ENCODE measurements around the gene RBM26.
"Not testable (repeated sequence)": the region's sequence is repeated elsewhere in the genome, so short reads cannot be mapped to it uniquely, and the experiment has no call there.

The RBM26 gene

GRCh38 chr13:79382545-79383275, 23.3 kb downstream of the RBM26 start:
- H3K36me3 Mint-ChIP-seq, result peaks cover 7% of the 10 kb centered on the region
- no peaks in the 10 kb centered on the region for H3K9me3 Mint-ChIP-seq (ENCODE audit: low read depth)
- peak overlapping the region; percentile 62 for H3K27ac Mint-ChIP-seq
- no peaks in the 10 kb centered on the region for H3K27me3 Mint-ChIP-seq
- H3K4me3 Mint-ChIP-seq, result peak overlapping the region; percentile 67
- H3K4me1 Mint-ChIP-seq (ENCODE audit: low read depth), result peaks cover 71% of the 10 kb centered on the region

- Mint-ChIP-seq H3K4me3 (peak overlapping the region; percentile 46), H3K27ac (no peak overlapping the region), H3K27me3 (no peaks in the 10 kb centered on the region), H3K4me1 (ENCODE audit: low read depth) (peaks cover 55% of the 10 kb centered on the region), H3K36me3 (peaks cover 9% of the 10 kb centered on the region), H3K9me3 (ENCODE audit: low read depth) (no peaks in the 10 kb centered on the region)
Observed at GRCh38 chr13:79380997-79381396, 25.1 kb downstream of the RBM26 start.

GRCh38 chr13:79379274-79379673, 26.8 kb downstream of the RBM26 start:
- Mint-ChIP-seq H3K27ac (no peak overlapping the region), H3K4me1 (ENCODE audit: low read depth) (peaks cover 45% of the 10 kb centered on the region), H3K4me3 (no peak overlapping the region), H3K36me3 (peaks cover 9% of the 10 kb centered on the region), H3K27me3 (no peaks in the 10 kb centered on the region), H3K9me3 (ENCODE audit: low read depth) (no peaks in the 10 kb centered on the region)

DNA sequence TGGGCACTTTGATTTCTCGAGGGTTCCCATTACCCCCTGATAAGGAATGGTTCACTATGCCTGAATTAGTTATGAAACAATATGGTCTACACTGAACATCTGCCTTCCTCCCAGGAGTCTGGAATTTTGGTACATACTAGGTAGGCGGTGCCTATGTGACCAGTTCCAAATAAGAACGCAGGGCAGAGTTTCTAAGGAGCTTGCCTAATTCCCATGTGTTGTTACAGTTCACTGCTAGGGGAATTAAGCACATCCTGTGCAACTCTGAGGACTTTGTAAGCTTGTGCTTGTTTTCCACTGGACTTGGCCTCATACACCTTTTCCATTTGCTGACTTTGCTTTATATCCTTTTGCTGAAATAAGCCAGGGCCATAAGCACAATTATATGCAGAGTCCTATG, 29.2 kb downstream of the RBM26 start:
- H3K27ac Mint-ChIP-seq, result no peak overlapping the region
- H3K36me3 Mint-ChIP-seq, result peaks cover 4% of the 10 kb centered on the region
- H3K27me3 Mint-ChIP-seq, result no peaks in the 10 kb centered on the region
- peaks cover 25% of the 10 kb centered on the region for H3K4me1 Mint-ChIP-seq (ENCODE audit: low read depth)
- no peaks in the 10 kb centered on the region for H3K9me3 Mint-ChIP-seq (ENCODE audit: low read depth)
- H3K4me3 Mint-ChIP-seq, result no peak overlapping the region

DNA sequence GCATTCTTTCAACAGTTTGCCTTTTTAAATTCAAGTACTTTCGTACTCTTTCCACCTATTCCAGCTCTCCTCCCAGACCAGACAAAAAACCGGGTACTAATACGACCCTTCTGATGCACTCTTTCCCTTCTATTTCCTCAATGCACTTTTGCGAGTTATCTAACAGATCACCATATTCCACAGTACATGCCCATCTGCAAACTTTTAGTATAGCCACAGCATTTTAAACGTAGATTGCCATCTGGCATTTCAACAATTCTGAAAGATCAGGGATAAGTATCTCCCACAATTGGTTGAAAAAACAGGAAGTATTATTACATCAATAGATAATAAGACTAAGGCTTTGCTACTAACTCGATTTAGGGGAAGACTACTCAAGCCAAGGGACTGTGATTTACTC, 31.5 kb downstream of the RBM26 start:
- no peak overlapping the region for H3K4me3 Mint-ChIP-seq
- H3K27me3 Mint-ChIP-seq, result no peaks in the 10 kb centered on the region
- H3K36me3 Mint-ChIP-seq, result peaks cover 8% of the 10 kb centered on the region
- peaks cover 7% of the 10 kb centered on the region for H3K4me1 Mint-ChIP-seq (ENCODE audit: low read depth)
- no peak overlapping the region for H3K27ac Mint-ChIP-seq
- no peaks in the 10 kb centered on the region for H3K9me3 Mint-ChIP-seq (ENCODE audit: low read depth)

DNA sequence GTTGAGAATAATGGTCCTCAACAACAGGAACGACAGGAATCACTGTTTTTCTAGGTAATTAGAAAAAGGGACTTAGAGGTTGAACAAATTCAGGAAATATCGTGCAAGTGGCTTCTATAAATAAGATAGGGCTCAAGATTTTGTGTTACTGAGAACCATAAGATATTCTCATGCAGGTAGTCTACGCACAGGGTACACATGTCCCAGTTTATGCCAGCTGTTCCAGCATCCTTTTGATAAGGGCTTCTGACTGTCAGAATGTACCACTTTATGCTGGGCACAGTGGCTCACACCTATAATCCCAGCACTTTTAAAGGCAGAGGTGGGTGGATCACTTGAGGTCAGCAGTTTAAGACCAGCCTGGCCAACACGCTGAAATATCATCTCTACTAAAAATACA, 32.1 kb downstream of the RBM26 start:
- Mint-ChIP-seq H3K36me3 (peaks cover 8% of the 10 kb centered on the region), H3K4me1 (ENCODE audit: low read depth) (peaks cover 4% of the 10 kb centered on the region)

DNA sequence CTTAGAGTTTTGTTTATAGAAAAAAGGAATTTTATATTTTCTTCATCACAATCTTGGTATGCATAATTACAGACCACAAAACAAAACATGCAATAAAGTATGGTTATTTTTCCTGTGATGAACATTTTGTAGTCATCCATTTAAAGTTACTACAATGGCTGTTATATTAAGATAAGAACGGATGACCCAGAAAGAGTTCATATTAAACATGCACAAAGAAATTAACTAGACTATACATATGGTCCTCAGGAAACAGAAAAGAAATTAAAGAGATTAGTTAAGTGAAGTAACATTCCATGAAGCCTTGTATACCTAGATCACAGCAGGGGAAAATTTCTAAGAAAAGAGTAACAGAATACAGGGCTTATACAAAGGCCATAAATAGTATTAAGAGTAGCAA, 36.8 kb downstream of the RBM26 start:
- no peak overlapping the region for H3K4me3 Mint-ChIP-seq

More for the DNA sequence above, 32.1 kb downstream of the RBM26 start:
- no peaks in the 10 kb centered on the region for H3K27me3 Mint-ChIP-seq
- H3K27ac Mint-ChIP-seq, result no peak overlapping the region
- H3K9me3 Mint-ChIP-seq (ENCODE audit: low read depth), result no peaks in the 10 kb centered on the region
- no peak overlapping the region for H3K4me3 Mint-ChIP-seq

DNA sequence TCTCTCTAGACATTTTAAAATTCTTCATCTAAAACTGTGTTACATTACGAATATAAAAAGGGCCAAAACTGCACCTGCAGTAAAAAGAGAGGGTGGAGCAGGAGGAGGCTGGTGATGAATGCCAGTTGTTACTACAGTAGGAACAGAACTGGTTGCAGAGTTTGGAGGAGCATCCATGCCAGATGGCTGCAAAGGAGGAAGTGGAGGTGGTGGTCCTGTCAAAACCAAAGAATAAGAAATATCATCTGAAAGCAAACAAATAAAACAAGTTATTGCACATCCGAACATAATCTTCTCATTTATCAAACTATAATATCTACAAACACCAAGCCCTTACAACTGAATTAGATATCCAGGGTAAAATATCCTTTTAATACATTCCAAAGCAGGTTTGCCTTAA, 40.1 kb downstream of the RBM26 start:
- H3K27me3 Mint-ChIP-seq, result no peaks in the 10 kb centered on the region
- peaks cover 19% of the 10 kb centered on the region for H3K4me1 Mint-ChIP-seq (ENCODE audit: low read depth)
- H3K9me3 Mint-ChIP-seq (ENCODE audit: low read depth), result no peaks in the 10 kb centered on the region
- H3K36me3 Mint-ChIP-seq, result peaks cover 14% of the 10 kb centered on the region
- H3K4me3 Mint-ChIP-seq, result no peak overlapping the region
- no peak overlapping the region for H3K27ac Mint-ChIP-seq

More for the DNA sequence above, 36.8 kb downstream of the RBM26 start:
- H3K9me3 Mint-ChIP-seq (ENCODE audit: low read depth), result no peaks in the 10 kb centered on the region
- no peaks in the 10 kb centered on the region for H3K27me3 Mint-ChIP-seq
- H3K27ac Mint-ChIP-seq, result peak overlapping the region; percentile 61
- H3K36me3 Mint-ChIP-seq, result peaks cover 7% of the 10 kb centered on the region
- peaks cover 2% of the 10 kb centered on the region for H3K4me1 Mint-ChIP-seq (ENCODE audit: low read depth)

DNA sequence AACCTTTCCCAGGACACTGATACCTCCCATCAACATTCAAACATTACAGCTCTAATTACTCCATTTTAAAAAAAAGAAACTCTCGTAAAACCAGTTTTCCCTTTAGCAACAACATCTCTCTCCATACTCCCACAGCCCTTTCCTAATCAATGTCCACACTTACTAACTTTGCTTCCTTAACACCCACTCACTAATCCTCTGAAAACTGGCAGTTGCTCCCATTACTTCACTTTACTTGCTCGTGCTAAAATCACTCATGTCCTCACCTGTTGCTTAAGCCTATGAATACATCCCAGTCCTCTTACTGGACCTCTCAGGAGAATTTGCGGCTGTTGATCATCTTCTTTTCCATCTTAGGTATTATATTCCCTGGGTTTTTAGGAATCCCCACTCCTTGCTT, 44.8 kb downstream of the RBM26 start:
- Mint-ChIP-seq H3K4me1 (ENCODE audit: low read depth) (peaks cover 33% of the 10 kb centered on the region), H3K36me3 (peaks cover 17% of the 10 kb centered on the region), H3K27ac (peak overlapping the region; percentile 86), H3K27me3 (no peaks in the 10 kb centered on the region), H3K4me3 (no peak overlapping the region), H3K9me3 (ENCODE audit: low read depth) (no peaks in the 10 kb centered on the region)

- peaks cover 33% of the 10 kb centered on the region for H3K4me1 Mint-ChIP-seq (ENCODE audit: low read depth)
- H3K36me3 Mint-ChIP-seq, result peaks cover 19% of the 10 kb centered on the region
- H3K27ac Mint-ChIP-seq, result peak overlapping the region; percentile 66
Observed at GRCh38 chr13:79360095-79360494, 46.0 kb downstream of the RBM26 start.

DNA sequence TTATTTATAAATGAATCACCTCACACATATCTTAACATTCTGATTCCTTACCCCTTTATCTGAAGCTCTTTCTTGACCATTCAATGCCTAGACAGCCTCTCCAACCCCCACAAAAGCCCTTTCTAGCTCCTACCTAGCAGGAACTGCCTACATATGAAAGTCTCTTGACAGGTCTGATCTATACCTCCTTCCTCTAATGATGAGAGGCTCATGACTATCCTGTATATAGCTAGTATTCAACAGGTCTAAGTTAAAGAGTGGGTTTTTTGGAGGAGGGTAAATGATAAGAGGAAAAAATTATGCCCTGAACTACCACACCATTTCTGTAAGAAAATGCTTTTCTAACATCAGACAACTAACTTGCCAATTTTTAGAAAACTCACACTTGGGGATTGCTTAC, 47.0 kb downstream of the RBM26 start:
- Mint-ChIP-seq H3K36me3 (peaks cover 20% of the 10 kb centered on the region), H3K9me3 (ENCODE audit: low read depth) (no peaks in the 10 kb centered on the region), H3K27ac (peak overlapping the region; percentile 75), H3K27me3 (no peaks in the 10 kb centered on the region), H3K4me1 (ENCODE audit: low read depth) (peaks cover 33% of the 10 kb centered on the region), H3K4me3 (no peak overlapping the region)

More at GRCh38 chr13:79360095-79360494, 46.0 kb downstream of the RBM26 start:
- Mint-ChIP-seq H3K4me3 (no peak overlapping the region), H3K27me3 (no peaks in the 10 kb centered on the region), H3K9me3 (ENCODE audit: low read depth) (no peaks in the 10 kb centered on the region)

- peaks cover 9% of the 10 kb centered on the region for H3K36me3 Mint-ChIP-seq
- no peak overlapping the region for H3K27ac Mint-ChIP-seq
- H3K27me3 Mint-ChIP-seq, result no peaks in the 10 kb centered on the region
Observed at GRCh38 chr13:79354285-79354684, 51.8 kb downstream of the RBM26 start.

DNA sequence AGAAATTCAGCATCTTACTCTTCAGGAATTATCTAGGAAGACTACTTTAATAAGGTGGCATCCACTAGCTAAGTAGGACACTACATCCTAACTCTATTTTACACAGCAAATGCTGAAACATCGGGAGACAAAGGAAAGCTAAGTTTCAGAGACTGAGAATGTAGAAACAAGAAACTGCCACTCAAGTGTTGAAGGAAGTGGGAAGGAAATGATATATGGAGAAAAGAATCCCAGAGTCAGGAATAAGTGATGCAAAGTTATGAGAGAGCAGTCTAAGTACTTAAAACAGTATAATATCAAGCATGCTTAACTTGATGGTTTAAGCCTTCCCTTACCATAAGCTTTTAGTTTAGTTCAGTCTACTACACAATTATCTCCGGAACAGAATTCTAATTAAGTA, 52.4 kb downstream of the RBM26 start:
- no peaks in the 10 kb centered on the region for H3K27me3 Mint-ChIP-seq
- no peak overlapping the region for H3K27ac Mint-ChIP-seq
- peaks cover 9% of the 10 kb centered on the region for H3K4me1 Mint-ChIP-seq (ENCODE audit: low read depth)

More at GRCh38 chr13:79354285-79354684, 51.8 kb downstream of the RBM26 start:
- Mint-ChIP-seq H3K4me3 (no peak overlapping the region), H3K4me1 (ENCODE audit: low read depth) (peaks cover 13% of the 10 kb centered on the region), H3K9me3 (ENCODE audit: low read depth) (no peaks in the 10 kb centered on the region)

DNA sequence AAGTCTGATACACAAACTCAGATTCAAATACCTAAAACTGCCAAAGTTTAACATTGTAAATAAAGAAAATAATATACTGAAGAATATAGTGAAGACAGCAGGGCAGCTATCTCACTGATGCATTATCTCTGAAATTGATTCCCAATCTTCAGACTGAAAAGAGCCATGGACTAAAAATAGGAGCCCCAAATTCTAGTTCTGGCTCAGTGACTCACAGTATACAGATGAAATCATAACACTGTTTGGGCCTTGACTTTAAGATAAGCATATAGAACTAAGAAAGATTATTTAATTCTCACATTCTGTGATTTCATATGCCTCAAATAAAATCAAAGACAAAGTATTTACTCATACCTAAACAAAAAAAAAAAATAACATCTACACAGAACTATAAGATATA, 53.9 kb downstream of the RBM26 start:
- no peaks in the 10 kb centered on the region for H3K9me3 Mint-ChIP-seq (ENCODE audit: low read depth)
- no peaks in the 10 kb centered on the region for H3K27me3 Mint-ChIP-seq
- H3K36me3 Mint-ChIP-seq, result peaks cover 5% of the 10 kb centered on the region
- no peak overlapping the region for H3K4me3 Mint-ChIP-seq
- H3K27ac Mint-ChIP-seq, result no peak overlapping the region
- peaks cover 11% of the 10 kb centered on the region for H3K4me1 Mint-ChIP-seq (ENCODE audit: low read depth)

More for the DNA sequence above, 52.4 kb downstream of the RBM26 start:
- Mint-ChIP-seq H3K9me3 (ENCODE audit: low read depth) (no peaks in the 10 kb centered on the region), H3K36me3 (peaks cover 5% of the 10 kb centered on the region), H3K4me3 (no peak overlapping the region)

DNA sequence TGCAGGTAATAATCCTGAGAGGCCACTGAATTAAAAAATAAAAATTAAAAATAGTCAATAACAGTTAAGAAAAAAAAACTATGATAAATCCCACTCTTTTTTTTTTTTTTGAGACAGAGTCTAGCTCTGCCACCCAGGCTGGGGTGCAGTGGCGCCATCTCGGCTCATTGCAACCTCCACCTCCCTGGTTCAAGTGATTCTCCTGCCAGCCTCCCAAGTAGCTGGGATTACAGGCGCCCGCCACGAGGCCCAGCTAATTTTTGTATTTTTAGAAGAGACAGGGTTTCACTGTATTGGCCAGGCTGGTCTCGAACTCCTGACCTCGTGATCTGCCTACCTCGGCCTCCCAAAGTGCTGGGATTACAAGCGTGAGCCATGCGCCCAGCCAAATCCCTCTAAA, 56.4 kb downstream of the RBM26 start:
- H3K4me3 Mint-ChIP-seq; H3K27ac Mint-ChIP-seq; H3K9me3 Mint-ChIP-seq (ENCODE audit: low read depth); H3K36me3 Mint-ChIP-seq; H3K27me3 Mint-ChIP-seq: not testable (repeated sequence)
- H3K4me1 Mint-ChIP-seq (ENCODE audit: low read depth), result peaks cover 18% of the 10 kb centered on the region

GRCh38 chr13:79349011-79349410, 57.0 kb downstream of the RBM26 start:
- Mint-ChIP-seq H3K9me3 (ENCODE audit: low read depth) (no peaks in the 10 kb centered on the region), H3K27ac (no peak overlapping the region), H3K4me1 (ENCODE audit: low read depth) (peaks cover 18% of the 10 kb centered on the region), H3K27me3 (no peaks in the 10 kb centered on the region), H3K4me3 (no peak overlapping the region), H3K36me3 (no peaks in the 10 kb centered on the region)

All from activated naive CD8-positive, alpha-beta T cell (primary cell).